H9 (cell line): ENCODE measurements around the gene SHMT2. TPM values are rescaled to one million over a fixed set of nuclear protein-coding genes. Genes with fewer than 3 reads are reported as not detected.

Experiments used
- DNase-seq: peaks from one replicate; pipeline ENCODE4 v3.0.0-alpha.2; 2017
- H2AFZ ChIP-seq: one replicate; pipeline ENCODE4 v1.6.1; 2013; ENCODE audit warnings: mild to moderate bottlenecking, low read length, control low read depth, moderate library complexity
- H2AK5ac ChIP-seq: 2 replicates; pipeline ENCODE4 v1.6.1; 2013; ENCODE audit warnings: low read length, control low read depth, mixed read lengths; ENCODE audit not compliant: insufficient read length
- H2BK120ac ChIP-seq: one replicate; pipeline ENCODE4 v1.6.1; 2013; ENCODE audit warnings: low read depth, mild to moderate bottlenecking, low read length, control low read depth, inconsistent platforms; ENCODE audit not compliant: poor library complexity, severe bottlenecking
- H2BK12ac ChIP-seq: 2 replicates; pipeline ENCODE4 v1.6.1; 2013; ENCODE audit warnings: low read length, control low read depth, mixed read lengths, low read depth; ENCODE audit not compliant: insufficient read length
- H2BK15ac ChIP-seq: 2 replicates; pipeline ENCODE4 v1.6.1; 2013; ENCODE audit warnings: low read depth, low read length, control low read depth
- H2BK20ac ChIP-seq: one replicate; pipeline ENCODE4 v1.6.1; 2013; ENCODE audit warnings: low read depth, mild to moderate bottlenecking, low read length, control low read depth, inconsistent platforms; ENCODE audit not compliant: poor library complexity, severe bottlenecking
- H2BK5ac ChIP-seq: 2 replicates; pipeline ENCODE4 v1.6.1; 2013; ENCODE audit warnings: low read length, control low read depth, mixed read lengths; ENCODE audit not compliant: insufficient read length
- H3K14ac ChIP-seq: 2 replicates; pipeline ENCODE4 v1.6.1; 2013; ENCODE audit warnings: low read length, control low read depth; ENCODE audit not compliant: insufficient read depth
- H3K18ac ChIP-seq: 2 replicates; pipeline ENCODE4 v1.6.1; 2013; ENCODE audit warnings: low read depth, mild to moderate bottlenecking, mixed read lengths, low read length, control low read depth; ENCODE audit not compliant: insufficient read length
- H3K23ac ChIP-seq: 2 replicates; pipeline ENCODE4 v1.6.1; 2013; ENCODE audit warnings: low read length, control low read depth, mixed read lengths, low read depth; ENCODE audit not compliant: insufficient read length
- H3K23me2 ChIP-seq: 2 replicates; pipeline ENCODE4 v1.6.1; 2013; ENCODE audit warnings: low read depth, mild to moderate bottlenecking, mixed read lengths, low read length, control low read depth; ENCODE audit not compliant: insufficient read length, poor library complexity, severe bottlenecking
- H3K27ac ChIP-seq: 2 replicates; pipeline ENCODE4 v1.5.1; 2013; ENCODE audit warnings: low read length, control low read depth, mixed read lengths, low read depth; ENCODE audit not compliant: insufficient read length
- H3K27me3 ChIP-seq: 2 replicates; pipeline ENCODE4 v1.6.1; 2013; ENCODE audit warnings: low read length, control low read depth, inconsistent platforms; ENCODE audit not compliant: insufficient read depth
- H3K4ac ChIP-seq: 2 replicates; pipeline ENCODE4 v1.6.1; 2013; ENCODE audit warnings: low read depth, mild to moderate bottlenecking, control low read depth, inconsistent platforms, low read length, moderate library complexity
- H3K4me1 ChIP-seq: 2 replicates; pipeline ENCODE4 v1.6.1; 2013; ENCODE audit warnings: low read length, control low read depth, inconsistent platforms; ENCODE audit not compliant: insufficient read depth
- H3K4me2 ChIP-seq: 2 replicates; pipeline ENCODE4 v1.6.1; 2013; ENCODE audit warnings: low read length, control low read depth, mixed read lengths; ENCODE audit not compliant: insufficient read length, insufficient read depth
- H3K56ac ChIP-seq: 2 replicates; pipeline ENCODE4 v1.6.1; 2013; ENCODE audit warnings: low read depth, mild to moderate bottlenecking, mixed read lengths, low read length, control low read depth; ENCODE audit not compliant: insufficient read length
- H3K79me1 ChIP-seq: 2 replicates; pipeline ENCODE4 v1.6.1; 2013; ENCODE audit warnings: low read depth, mild to moderate bottlenecking, moderate library complexity, low read length, control low read depth, inconsistent platforms; ENCODE audit not compliant: insufficient read depth, poor library complexity, severe bottlenecking
- H3K79me2 ChIP-seq: 2 replicates; pipeline ENCODE4 v1.6.1; 2013; ENCODE audit warnings: low read length, control low read depth, inconsistent platforms; ENCODE audit not compliant: insufficient read depth
- H3K9ac ChIP-seq: 2 replicates; pipeline ENCODE4 v1.6.1; 2013; ENCODE audit warnings: low read length, control low read depth, mixed read lengths; ENCODE audit not compliant: insufficient read length; ENCODE audit errors: extremely low read depth
- H3K9me3 ChIP-seq: one replicate; pipeline ENCODE4 v1.6.1; 2013; ENCODE audit warnings: low read depth, low read length, inconsistent platforms; ENCODE audit not compliant: control insufficient read depth
- H3T11ph ChIP-seq: one replicate; pipeline ENCODE4 v1.6.1; 2013; ENCODE audit warnings: mild to moderate bottlenecking, low read length, control low read depth, inconsistent platforms
- H4K20me1 ChIP-seq: one replicate; pipeline ENCODE4 v1.6.1; 2013; ENCODE audit not compliant: control insufficient read depth, insufficient read length, insufficient read depth
- H4K5ac ChIP-seq: 2 replicates; pipeline ENCODE4 v1.6.1; 2013; ENCODE audit warnings: low read depth, mild to moderate bottlenecking, mixed read lengths, low read length, control low read depth; ENCODE audit not compliant: insufficient read length
- H4K8ac ChIP-seq: replicated peaks from 2 replicates; pipeline ENCODE4 v1.6.1; 2013; ENCODE audit warnings: low read length, control low read depth, mixed read lengths, low read depth; ENCODE audit not compliant: insufficient read length
- H4K91ac ChIP-seq: 2 replicates; pipeline ENCODE4 v1.6.1; 2013; ENCODE audit warnings: low read depth, mild to moderate bottlenecking, moderate library complexity, mixed read lengths, low read length, control low read depth; ENCODE audit not compliant: insufficient read length
- H3K27ac Mint-ChIP-seq, 3 experiments: 2 replicates in 2 of 3; 3 replicates in 1 of 3; pipeline ENCODE4 v1.8.0; 2020 to 2021; ENCODE audit warnings: mixed read lengths in 3 of 3, mild to moderate bottlenecking in 1 of 3, moderate library complexity in 1 of 3
- H3K27me3 Mint-ChIP-seq: 2 replicates; pipeline ENCODE4 v1.8.0; 2021; ENCODE audit warnings: low read depth, mild to moderate bottlenecking, moderate library complexity, mixed read lengths
- H3K36me3 Mint-ChIP-seq, 3 experiments: 2 replicates in 2 of 3; 3 replicates in 1 of 3; pipeline ENCODE4 v1.8.0; 2020 to 2021; ENCODE audit warnings: low read depth in 3 of 3, mixed read lengths in 3 of 3; ENCODE audit not compliant: insufficient read depth in 1 of 3
- H3K4me1 Mint-ChIP-seq, 2 experiments: 2 replicates each; pipeline ENCODE4 v1.8.0; 2020; ENCODE audit warnings: mixed read lengths in 2 of 2
- H3K4me3 Mint-ChIP-seq, 2 experiments: 2 replicates in 1 of 2; 3 replicates in 1 of 2; pipeline ENCODE4 v1.8.0; 2020 to 2021; ENCODE audit warnings: mild to moderate bottlenecking in 2 of 2, mixed read lengths in 2 of 2, moderate library complexity in 1 of 2
- H3K9me3 Mint-ChIP-seq, 2 experiments: 2 replicates in 1 of 2; 3 replicates in 1 of 2; pipeline ENCODE4 v1.8.0; 2020; ENCODE audit warnings: mild to moderate bottlenecking in 2 of 2, mixed read lengths in 2 of 2, moderate library complexity in 1 of 2
- WGBS: extraction: QIAGEN DNeasy Blood & Tissue Kit; methylation state at CpG from one replicate; pipeline ENCODE4 v1.1.7; 2013; ENCODE audit warnings: missing lambda C conversion rate, low lambda C conversion rate, mixed read lengths; ENCODE audit not compliant: insufficient read length; ENCODE audit errors: extremely low coverage; 5-methylcytosine and 5-hydroxymethylcytosine counted together
- total RNA-seq: library from RNA; stranded (reverse); gene quantifications from 2 replicates; pipeline ENCODE4 v1.2.1, GENCODE V29; 2021
- TF ChIP-seq, protein P1 (sequence below): fragments of 200-600 bp; sonication (generic); conservative IDR thresholded peaks from 3 replicates; pipeline ENCODE4 v1.8.0; 2021; ENCODE audit warnings: antibody characterized with exemption, mild to moderate bottlenecking

Gene SHMT2
- total RNA-seq, 1 experiment from 2014 or later: 260 TPM

DNA sequence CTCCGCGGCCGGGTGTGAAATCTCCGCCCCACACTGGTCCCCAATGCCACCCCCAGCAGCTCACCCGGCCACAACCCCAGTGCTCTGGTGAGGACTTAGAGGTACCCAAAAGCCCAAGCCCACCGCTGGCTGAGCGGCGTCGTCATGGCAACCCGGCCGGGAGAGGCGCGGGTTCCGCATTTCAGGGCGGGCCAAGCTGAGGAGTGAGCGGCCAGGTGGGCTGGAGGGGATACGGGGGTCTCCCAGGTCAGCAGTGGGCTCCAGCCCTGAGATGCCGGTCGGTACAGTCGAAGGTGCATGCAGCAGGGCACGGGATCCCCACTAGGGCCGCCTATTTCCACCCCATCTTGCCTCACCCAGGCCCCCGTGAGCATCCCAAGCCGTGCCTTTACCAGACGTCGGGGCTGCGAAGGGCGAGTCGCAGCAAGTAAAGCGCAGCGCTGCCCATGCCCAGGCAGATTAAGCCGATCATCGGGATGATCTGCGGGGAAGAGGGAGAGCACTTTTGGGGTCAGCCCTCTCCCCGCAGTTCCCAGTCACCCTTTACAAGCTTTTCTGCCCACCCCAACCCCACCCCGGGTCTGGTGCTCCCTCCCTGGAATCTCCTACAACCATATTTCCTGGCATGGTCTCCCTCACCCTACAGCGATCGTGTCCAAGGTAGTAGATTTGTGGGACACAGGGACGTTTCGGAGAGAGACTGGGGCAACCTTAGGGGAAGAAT lies 6.9 kb downstream of the SHMT2 start:
- Histone ChIP-seq H3K23ac (no peak overlapping the region), H3K14ac (no peak overlapping the region), H2AFZ (no peak overlapping the region), H2BK15ac (no peak overlapping the region), H3K4ac (no peak overlapping the region), H3K27ac (no peak overlapping the region), H4K5ac (no peak overlapping the region), H2BK20ac (no peak overlapping the region), H2AK5ac (no peak overlapping the region), H4K91ac (no peak overlapping the region), H3K23me2 (peaks cover 26% of the 10 kb centered on the region), H4K20me1 (peaks cover 4% of the 10 kb centered on the region), H3K4me2 (no peak overlapping the region), H3K27me3 (peaks cover 45% of the 10 kb centered on the region), H2BK12ac (no peak overlapping the region), H3T11ph (no peak overlapping the region), H3K56ac (no peak overlapping the region), H4K8ac (no peak overlapping the region), H3K79me1 (no peaks in the 10 kb centered on the region), H2BK120ac (no peak overlapping the region), H3K9me3 (no peaks in the 10 kb centered on the region), H3K18ac (no peak overlapping the region), H3K4me1 (no peaks in the 10 kb centered on the region), H2BK5ac (no peak overlapping the region), H3K79me2 (no peaks in the 10 kb centered on the region), H3K9ac (no peak overlapping the region)
- WGBS: no CpG with 5 or more reads among the region's 40 CpGs
- H3K36me3 Mint-ChIP-seq: peaks cover 32 to 36% (median 34%) of the 10 kb centered on the region in 3 experiments
- no peaks in the 10 kb centered on the region for H3K9me3 Mint-ChIP-seq
- peaks cover 49 to 58% of the 10 kb centered on the region in 2 experiments for H3K4me1 Mint-ChIP-seq
- TF ChIP-seq, protein P1, sequence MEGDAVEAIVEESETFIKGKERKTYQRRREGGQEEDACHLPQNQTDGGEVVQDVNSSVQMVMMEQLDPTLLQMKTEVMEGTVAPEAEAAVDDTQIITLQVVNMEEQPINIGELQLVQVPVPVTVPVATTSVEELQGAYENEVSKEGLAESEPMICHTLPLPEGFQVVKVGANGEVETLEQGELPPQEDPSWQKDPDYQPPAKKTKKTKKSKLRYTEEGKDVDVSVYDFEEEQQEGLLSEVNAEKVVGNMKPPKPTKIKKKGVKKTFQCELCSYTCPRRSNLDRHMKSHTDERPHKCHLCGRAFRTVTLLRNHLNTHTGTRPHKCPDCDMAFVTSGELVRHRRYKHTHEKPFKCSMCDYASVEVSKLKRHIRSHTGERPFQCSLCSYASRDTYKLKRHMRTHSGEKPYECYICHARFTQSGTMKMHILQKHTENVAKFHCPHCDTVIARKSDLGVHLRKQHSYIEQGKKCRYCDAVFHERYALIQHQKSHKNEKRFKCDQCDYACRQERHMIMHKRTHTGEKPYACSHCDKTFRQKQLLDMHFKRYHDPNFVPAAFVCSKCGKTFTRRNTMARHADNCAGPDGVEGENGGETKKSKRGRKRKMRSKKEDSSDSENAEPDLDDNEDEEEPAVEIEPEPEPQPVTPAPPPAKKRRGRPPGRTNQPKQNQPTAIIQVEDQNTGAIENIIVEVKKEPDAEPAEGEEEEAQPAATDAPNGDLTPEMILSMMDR: no peak
- peak overlapping the region in 1 of 2 experiments; percentile 69; a peak in 2 of 5 replicates for H3K4me3 Mint-ChIP-seq
- DNase-seq: peak; percentile 78
- peaks cover 69% of the 10 kb centered on the region for H3K27me3 Mint-ChIP-seq
- no peak overlapping the region for H3K27ac Mint-ChIP-seq
